Measurements from ENCODE around the gene MAGOH.
"Not testable (repeated sequence)": the region's sequence is repeated elsewhere in the genome, so short reads cannot be mapped to it uniquely, and the experiment has no call there.

The MAGOH gene

GRCh38 chr1:53238197-53239155, at the start of gene MAGOH:
Gene MAGOH, minus strand, starts transcription at chr1:53238518. Its CDS starts 70 bp downstream, at chr1:53238448.
- H3K4me1 ChIP-seq (ENCODE audit: control insufficient read depth, insufficient read depth, low read length), result peaks cover 9% of the 10 kb centered on the region
- peak within 1 kb of the TSS; percentile 92 for H3K4me3 ChIP-seq (ENCODE audit: low read length)
- peaks cover 4% of the 10 kb centered on the region for H3K36me3 ChIP-seq (ENCODE audit: control insufficient read depth, insufficient read depth, low read length)
- no peaks in the 10 kb centered on the region for H3K27me3 ChIP-seq (ENCODE audit: control insufficient read depth, insufficient read depth, low read length)
- peak within 1 kb of the TSS; percentile 51 for H3K27ac ChIP-seq (ENCODE audit: low read depth, low read length)
- H3K9ac ChIP-seq (ENCODE audit: low read length), result peak within 1 kb of the TSS; percentile 90

DNA sequence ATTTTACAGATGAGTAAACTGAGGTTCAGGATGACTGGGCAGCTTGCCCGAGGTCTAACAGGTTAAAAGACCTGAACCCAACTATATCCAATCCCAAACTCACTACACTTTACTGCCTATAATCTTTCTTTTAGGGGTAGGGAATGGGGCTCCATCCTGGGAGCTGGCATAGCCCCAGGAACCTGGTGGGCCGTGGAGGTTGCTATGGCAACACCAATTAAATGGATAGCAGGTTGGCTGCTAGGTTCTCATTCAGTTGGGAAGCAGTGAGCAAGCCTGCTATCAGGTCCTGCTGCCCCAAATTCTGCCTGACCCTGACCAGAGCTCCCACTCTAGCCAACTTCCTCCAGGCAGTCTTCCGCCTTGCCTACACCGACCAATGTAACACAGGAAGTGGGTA, 48.6 kb upstream of the MAGOH start:
- Histone ChIP-seq H3K36me3 (ENCODE audit: control insufficient read depth, insufficient read depth, low read length) (no peaks in the 10 kb centered on the region), H3K4me1 (ENCODE audit: control insufficient read depth, insufficient read depth, low read length) (no peaks in the 10 kb centered on the region), H3K4me3 (ENCODE audit: low read length) (no peak overlapping the region), H3K9ac (ENCODE audit: low read length) (no peak overlapping the region), H3K27me3 (ENCODE audit: control insufficient read depth, insufficient read depth, low read length) (no peaks in the 10 kb centered on the region), H3K27ac (ENCODE audit: low read depth, low read length) (no peak overlapping the region)

DNA sequence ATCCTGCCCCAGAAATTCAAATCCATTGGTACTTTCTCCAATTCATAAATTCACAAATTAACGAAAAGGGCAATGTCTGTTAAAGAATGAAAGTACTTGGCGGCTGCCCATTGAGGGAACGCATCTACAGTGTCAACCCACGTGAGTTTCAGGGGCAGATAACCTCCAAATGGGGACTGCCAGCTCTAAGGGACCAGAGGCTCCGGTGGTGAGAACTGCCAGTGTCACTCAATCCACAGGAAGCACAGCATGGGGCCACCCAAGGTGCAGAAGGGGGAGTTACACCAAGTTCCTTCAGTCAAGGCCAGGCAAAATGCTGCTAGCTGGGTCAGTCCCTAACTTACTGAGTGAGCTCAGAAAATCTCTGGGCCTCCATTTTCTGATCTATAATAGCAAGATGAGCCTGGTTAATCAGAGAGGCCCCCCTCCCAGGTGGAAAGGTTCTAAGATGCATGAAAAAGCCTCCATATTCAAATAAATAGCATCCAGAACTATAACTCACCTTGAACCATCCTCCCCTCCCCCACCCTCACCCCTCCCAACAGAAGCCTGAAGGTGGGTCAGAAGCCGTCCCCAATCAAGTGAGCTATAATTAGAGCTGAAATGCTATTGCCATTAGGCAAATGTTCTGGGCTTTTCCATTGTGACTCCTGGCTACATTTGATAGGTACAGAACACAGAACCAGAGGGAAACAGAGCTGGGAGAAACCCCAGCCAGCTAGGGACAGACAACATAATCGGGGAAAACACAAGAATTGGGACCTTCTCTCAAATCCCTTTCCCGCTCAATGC, 47.8 kb upstream of the MAGOH start:
- H3K27ac ChIP-seq (ENCODE audit: low read depth, low read length), result no peak overlapping the region
- H3K4me1 ChIP-seq (ENCODE audit: control insufficient read depth, insufficient read depth, low read length), result no peaks in the 10 kb centered on the region
- H3K9ac ChIP-seq (ENCODE audit: low read length), result no peak overlapping the region
- no peak overlapping the region for H3K4me3 ChIP-seq (ENCODE audit: low read length)
- H3K36me3 ChIP-seq (ENCODE audit: control insufficient read depth, insufficient read depth, low read length), result no peaks in the 10 kb centered on the region
- H3K27me3 ChIP-seq (ENCODE audit: control insufficient read depth, insufficient read depth, low read length), result no peaks in the 10 kb centered on the region

- no peak overlapping the region for H3K27ac ChIP-seq (ENCODE audit: low read depth, low read length)
- no peaks in the 10 kb centered on the region for H3K27me3 ChIP-seq (ENCODE audit: control insufficient read depth, insufficient read depth, low read length)
- H3K9ac ChIP-seq (ENCODE audit: low read length), result no peak overlapping the region
- no peak overlapping the region for H3K4me3 ChIP-seq (ENCODE audit: low read length)
- no peaks in the 10 kb centered on the region for H3K4me1 ChIP-seq (ENCODE audit: control insufficient read depth, insufficient read depth, low read length)
- no peaks in the 10 kb centered on the region for H3K36me3 ChIP-seq (ENCODE audit: control insufficient read depth, insufficient read depth, low read length)
Measured at GRCh38 chr1:53285546-53285945, 47.2 kb upstream of the MAGOH start.

GRCh38 chr1:53284224-53285020, 46.1 kb upstream of the MAGOH start:
- Histone ChIP-seq H3K4me3 (ENCODE audit: low read length) (no peak overlapping the region), H3K27me3 (ENCODE audit: control insufficient read depth, insufficient read depth, low read length) (no peaks in the 10 kb centered on the region), H3K9ac (ENCODE audit: low read length) (no peak overlapping the region), H3K36me3 (ENCODE audit: control insufficient read depth, insufficient read depth, low read length) (no peaks in the 10 kb centered on the region), H3K4me1 (ENCODE audit: control insufficient read depth, insufficient read depth, low read length) (no peaks in the 10 kb centered on the region), H3K27ac (ENCODE audit: low read depth, low read length) (no peak overlapping the region)

DNA sequence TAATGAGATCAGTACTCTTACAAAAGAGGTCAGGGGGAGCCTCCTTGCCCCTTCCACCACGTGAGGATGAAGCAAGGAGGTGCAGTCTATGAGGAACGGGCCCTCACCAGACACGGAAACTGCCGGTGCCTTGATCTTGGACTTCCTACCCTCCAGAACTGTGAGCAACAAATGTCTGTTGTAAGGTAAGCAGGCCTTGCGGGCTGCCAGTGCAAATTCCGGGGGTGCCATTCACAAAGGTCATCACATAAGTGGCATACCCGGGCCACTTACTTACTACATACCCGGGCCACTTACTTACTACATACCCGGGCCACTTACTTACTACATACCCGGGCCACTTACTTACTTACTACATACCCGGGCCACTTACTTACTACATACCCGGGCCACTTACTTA, 44.8 kb upstream of the MAGOH start:
- not testable (repeated sequence) for H3K36me3 ChIP-seq (ENCODE audit: control insufficient read depth, insufficient read depth, low read length); H3K4me3 ChIP-seq (ENCODE audit: low read length); H3K27ac ChIP-seq (ENCODE audit: low read depth, low read length); H3K27me3 ChIP-seq (ENCODE audit: control insufficient read depth, insufficient read depth, low read length); H3K9ac ChIP-seq (ENCODE audit: low read length); H3K4me1 ChIP-seq (ENCODE audit: control insufficient read depth, insufficient read depth, low read length)

GRCh38 chr1:53281133-53281532, 42.8 kb upstream of the MAGOH start:
- no peak overlapping the region for H3K4me3 ChIP-seq (ENCODE audit: low read length)
- H3K4me1 ChIP-seq (ENCODE audit: control insufficient read depth, insufficient read depth, low read length), result no peaks in the 10 kb centered on the region
- no peaks in the 10 kb centered on the region for H3K36me3 ChIP-seq (ENCODE audit: control insufficient read depth, insufficient read depth, low read length)
- no peak overlapping the region for H3K27ac ChIP-seq (ENCODE audit: low read depth, low read length)
- H3K9ac ChIP-seq (ENCODE audit: low read length), result no peak overlapping the region
- no peaks in the 10 kb centered on the region for H3K27me3 ChIP-seq (ENCODE audit: control insufficient read depth, insufficient read depth, low read length)

DNA sequence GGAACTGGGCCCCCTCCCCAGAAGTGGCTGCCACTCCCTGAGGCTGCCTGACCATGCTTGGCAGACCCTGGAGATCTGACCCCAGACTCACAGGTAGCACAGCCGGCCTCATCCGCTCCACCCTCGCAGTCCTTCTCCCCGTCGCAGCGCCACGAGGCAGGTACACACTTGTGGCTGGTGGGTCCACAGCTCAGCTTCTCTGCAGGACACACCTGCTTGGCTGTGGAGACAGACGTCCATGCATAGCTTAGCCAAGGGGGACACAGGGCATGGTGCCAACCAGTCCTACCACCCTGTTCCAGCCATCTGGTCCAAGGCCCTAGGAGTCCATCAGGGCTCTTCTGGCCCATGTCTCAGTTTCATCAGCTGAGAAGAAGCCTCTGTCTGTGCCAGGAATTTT, 42.2 kb upstream of the MAGOH start:
- Histone ChIP-seq H3K9ac (ENCODE audit: low read length) (no peak overlapping the region), H3K4me3 (ENCODE audit: low read length) (no peak overlapping the region), H3K36me3 (ENCODE audit: control insufficient read depth, insufficient read depth, low read length) (no peaks in the 10 kb centered on the region), H3K4me1 (ENCODE audit: control insufficient read depth, insufficient read depth, low read length) (no peaks in the 10 kb centered on the region), H3K27ac (ENCODE audit: low read depth, low read length) (no peak overlapping the region), H3K27me3 (ENCODE audit: control insufficient read depth, insufficient read depth, low read length) (no peaks in the 10 kb centered on the region)

DNA sequence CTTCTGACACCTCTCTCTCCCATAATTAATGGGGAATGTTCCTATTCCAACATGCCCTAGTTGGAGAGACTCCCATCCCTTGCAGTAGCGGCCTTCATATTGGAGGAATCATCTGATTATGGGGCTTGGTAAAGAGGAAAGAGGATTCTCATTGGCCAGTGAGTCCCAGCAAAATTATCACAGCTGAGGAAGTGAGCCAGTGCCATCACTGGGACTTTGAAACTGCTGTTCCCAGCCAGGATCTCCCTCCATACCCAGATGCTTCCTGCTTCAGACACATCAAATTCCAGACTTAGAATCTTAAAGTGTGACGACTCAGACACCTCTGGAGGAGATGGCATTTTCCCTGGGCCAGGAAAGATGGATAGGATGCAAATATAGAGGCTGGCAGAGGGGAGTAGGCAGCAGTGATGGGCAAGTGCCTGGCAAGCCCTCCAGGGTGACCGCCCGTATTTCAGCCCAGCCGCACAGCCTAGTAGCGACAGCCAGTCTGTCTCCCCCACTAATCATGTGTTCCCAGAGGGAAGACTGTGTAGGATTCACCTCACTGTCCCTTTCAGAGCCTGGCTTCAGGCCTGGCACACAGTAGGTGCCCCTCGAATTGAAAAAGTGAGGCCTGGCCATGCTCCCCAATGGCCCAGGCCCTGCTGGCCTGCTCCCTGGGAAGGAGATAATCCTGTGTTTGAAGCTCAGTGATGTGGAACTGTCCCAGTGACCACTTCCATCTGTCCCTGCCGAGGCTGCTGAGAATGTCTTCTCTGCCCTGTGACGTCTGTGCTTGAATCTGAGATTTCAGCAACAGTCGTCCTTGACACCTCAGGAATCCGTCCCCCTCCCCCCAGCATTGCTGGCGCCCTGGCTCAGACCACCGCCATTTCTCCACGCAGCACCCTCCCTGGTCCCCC, 41.2 kb upstream of the MAGOH start:
- no peak overlapping the region for H3K27ac ChIP-seq (ENCODE audit: low read depth, low read length)
- H3K27me3 ChIP-seq (ENCODE audit: control insufficient read depth, insufficient read depth, low read length), result no peaks in the 10 kb centered on the region
- no peaks in the 10 kb centered on the region for H3K4me1 ChIP-seq (ENCODE audit: control insufficient read depth, insufficient read depth, low read length)
- H3K36me3 ChIP-seq (ENCODE audit: control insufficient read depth, insufficient read depth, low read length), result no peaks in the 10 kb centered on the region
- H3K4me3 ChIP-seq (ENCODE audit: low read length), result no peak overlapping the region
- no peak overlapping the region for H3K9ac ChIP-seq (ENCODE audit: low read length)

DNA sequence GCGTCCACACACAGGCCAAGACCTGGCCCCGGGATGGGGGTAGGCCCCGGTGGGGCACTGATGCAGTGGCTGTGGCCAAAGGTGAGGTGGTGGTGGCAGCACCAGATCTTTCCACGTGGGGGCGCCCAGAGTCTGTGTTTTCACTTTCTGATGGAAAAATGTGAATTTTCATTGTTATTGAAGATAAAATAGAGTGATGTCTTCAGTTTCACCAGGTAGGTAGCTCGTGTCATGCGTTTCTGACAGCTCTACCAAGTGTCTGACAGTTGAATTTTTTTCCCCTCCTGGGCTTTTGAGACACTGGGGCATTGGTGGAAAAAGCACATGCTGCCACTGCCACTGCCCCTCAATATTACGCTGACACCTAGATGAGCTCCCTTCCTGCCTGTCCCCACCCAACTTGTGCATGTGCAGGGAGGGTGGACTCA, 40.0 kb upstream of the MAGOH start:
- Histone ChIP-seq H3K27me3 (ENCODE audit: control insufficient read depth, insufficient read depth, low read length) (no peaks in the 10 kb centered on the region), H3K9ac (ENCODE audit: low read length) (no peak overlapping the region), H3K27ac (ENCODE audit: low read depth, low read length) (no peak overlapping the region), H3K4me3 (ENCODE audit: low read length) (no peak overlapping the region), H3K4me1 (ENCODE audit: control insufficient read depth, insufficient read depth, low read length) (no peaks in the 10 kb centered on the region), H3K36me3 (ENCODE audit: control insufficient read depth, insufficient read depth, low read length) (no peaks in the 10 kb centered on the region)

- Histone ChIP-seq H3K27ac (ENCODE audit: low read depth, low read length) (no peak overlapping the region), H3K27me3 (ENCODE audit: control insufficient read depth, insufficient read depth, low read length) (no peaks in the 10 kb centered on the region), H3K4me3 (ENCODE audit: low read length) (no peak overlapping the region), H3K9ac (ENCODE audit: low read length) (no peak overlapping the region), H3K4me1 (ENCODE audit: control insufficient read depth, insufficient read depth, low read length) (no peaks in the 10 kb centered on the region), H3K36me3 (ENCODE audit: control insufficient read depth, insufficient read depth, low read length) (no peaks in the 10 kb centered on the region)
Measured at GRCh38 chr1:53277326-53277725, 39.0 kb upstream of the MAGOH start.

Measured in rectal smooth muscle tissue (tissue), 1 donor.